Measurements from ENCODE around the gene PDZRN3.

- no peak for TF ChIP-seq CTCF (conservative IDR thresholded peaks at IDR 0.05 in 1 of 2, IDR thresholded peaks at IDR 0.05 in 1 of 2; ENCODE audit: extremely low read depth in 1 of 2, insufficient read depth in 1 of 2, low read depth in 1 of 2, low read length in 2 of 2)
- TF ChIP-seq EZH2 (IDR thresholded peaks at IDR 0.05; ENCODE audit: borderline replicate concordance, low read length): no peak
Measured at GRCh38 chr3:73452729-73453128, 172.0 kb downstream of the PDZRN3 start.

Data from mammary epithelial cell (primary cell).